ENCODE results near the gene PRDX3.

PRDX3 gene

GRCh38 chr10:119199231-119199992 is 20.8 kb upstream of the PRDX3 start:
- Histone ChIP-seq H3K4me2 (ENCODE audit: low read length) (no peak overlapping the region), H3F3A (ENCODE audit: insufficient read depth, low read length) (no peaks in the 10 kb centered on the region), H3K36me3 (ENCODE audit: insufficient read depth, low read length) (no peaks in the 10 kb centered on the region), H4K20me1 (ENCODE audit: insufficient read depth, low read length) (no peaks in the 10 kb centered on the region), H3K9me3 (ENCODE audit: low read length) (no peaks in the 10 kb centered on the region), H3K9me2 (ENCODE audit: low read depth, low read length) (no peaks in the 10 kb centered on the region), H3K27me3 (ENCODE audit: insufficient read depth, low read length) (no peaks in the 10 kb centered on the region), H3K79me2 (ENCODE audit: insufficient read depth, low read length) (no peaks in the 10 kb centered on the region), H3K27ac (ENCODE audit: low read depth, low read length, poor library complexity, severe bottlenecking) (no peak overlapping the region), H3K9ac (ENCODE audit: low read length) (no peak overlapping the region), H3K4me3 (ENCODE audit: low read depth, low read length, poor library complexity, severe bottlenecking) (no peak overlapping the region), H2AFZ (ENCODE audit: low read length) (no peak overlapping the region), H3K4me1 (ENCODE audit: insufficient read depth, low read length, severe bottlenecking) (no peaks in the 10 kb centered on the region)
- TF ChIP-seq EZH2 (IDR thresholded peaks at IDR 0.05; ENCODE audit: borderline replicate concordance, low read length): no peak
- peak; percentile 61 for TF ChIP-seq CTCF (IDR thresholded peaks at IDR 0.05; ENCODE audit: low read length)

- H3F3A ChIP-seq (ENCODE audit: insufficient read depth, low read length): no peaks in the 10 kb centered on the region
- H4K20me1 ChIP-seq (ENCODE audit: insufficient read depth, low read length): no peaks in the 10 kb centered on the region
- no peak overlapping the region for H3K4me2 ChIP-seq (ENCODE audit: low read length)
- no peak overlapping the region for H2AFZ ChIP-seq (ENCODE audit: low read length)
- H3K36me3 ChIP-seq (ENCODE audit: insufficient read depth, low read length): no peaks in the 10 kb centered on the region
- H3K4me1 ChIP-seq (ENCODE audit: insufficient read depth, low read length, severe bottlenecking): no peaks in the 10 kb centered on the region
- H3K79me2 ChIP-seq (ENCODE audit: insufficient read depth, low read length): no peaks in the 10 kb centered on the region
- no peaks in the 10 kb centered on the region for H3K27me3 ChIP-seq (ENCODE audit: insufficient read depth, low read length)
- H3K9me2 ChIP-seq (ENCODE audit: low read depth, low read length): no peaks in the 10 kb centered on the region
- no peak overlapping the region for H3K4me3 ChIP-seq (ENCODE audit: low read depth, low read length, poor library complexity, severe bottlenecking)
- no peaks in the 10 kb centered on the region for H3K9me3 ChIP-seq (ENCODE audit: low read length)
- no peak overlapping the region for H3K9ac ChIP-seq (ENCODE audit: low read length)
- H3K27ac ChIP-seq (ENCODE audit: low read depth, low read length, poor library complexity, severe bottlenecking): no peak overlapping the region
- TF ChIP-seq EZH2 (IDR thresholded peaks at IDR 0.05; ENCODE audit: borderline replicate concordance, low read length): no peak
- peak; percentile 64 for TF ChIP-seq CTCF (IDR thresholded peaks at IDR 0.05; ENCODE audit: low read length)
Measured at GRCh38 chr10:119198438-119198837, 19.8 kb upstream of the PRDX3 start.

GRCh38 chr10:119197921-119198320 is 19.3 kb upstream of the PRDX3 start:
- no peak overlapping the region for H3K27ac ChIP-seq (ENCODE audit: low read depth, low read length, poor library complexity, severe bottlenecking)
- H3K79me2 ChIP-seq (ENCODE audit: insufficient read depth, low read length): no peaks in the 10 kb centered on the region
- no peak overlapping the region for H3K9ac ChIP-seq (ENCODE audit: low read length)
- no peak overlapping the region for H3K4me3 ChIP-seq (ENCODE audit: low read depth, low read length, poor library complexity, severe bottlenecking)
- H3K36me3 ChIP-seq (ENCODE audit: insufficient read depth, low read length): no peaks in the 10 kb centered on the region
- H3K4me1 ChIP-seq (ENCODE audit: insufficient read depth, low read length, severe bottlenecking): no peaks in the 10 kb centered on the region
- H3K27me3 ChIP-seq (ENCODE audit: insufficient read depth, low read length): no peaks in the 10 kb centered on the region
- H3K9me2 ChIP-seq (ENCODE audit: low read depth, low read length): no peaks in the 10 kb centered on the region
- TF ChIP-seq CTCF (IDR thresholded peaks at IDR 0.05; ENCODE audit: low read length): no peak
- TF ChIP-seq EZH2 (IDR thresholded peaks at IDR 0.05; ENCODE audit: borderline replicate concordance, low read length): no peak
- no peaks in the 10 kb centered on the region for H4K20me1 ChIP-seq (ENCODE audit: insufficient read depth, low read length)
- no peak overlapping the region for H2AFZ ChIP-seq (ENCODE audit: low read length)
- no peaks in the 10 kb centered on the region for H3F3A ChIP-seq (ENCODE audit: insufficient read depth, low read length)
- no peak overlapping the region for H3K4me2 ChIP-seq (ENCODE audit: low read length)
- no peaks in the 10 kb centered on the region for H3K9me3 ChIP-seq (ENCODE audit: low read length)
